ENCODE measurements around the gene ZNF175. TPM values are rescaled to one million over a fixed set of nuclear protein-coding genes. Genes with fewer than 3 reads are reported as not detected.

The ZNF175 gene
- total RNA-seq, 2 donors from 2014 or later: 6.6 to 15.6 TPM

GRCh38 chr19:51560339-51560738 is 10.7 kb upstream of the ZNF175 start:
- no peak for DNase-seq (ENCODE audit: low spot score)
- no peaks in the 10 kb centered on the region for H3K36me3 ChIP-seq
- H3K9me3 ChIP-seq: no peaks in the 10 kb centered on the region
- no peak overlapping the region for H3K4me3 ChIP-seq
- no peak for TF ChIP-seq CTCF (IDR thresholded peaks at IDR 0.05)
- ATAC-seq (ENCODE audit: insufficient number of reproducible peaks, low FRiP score, low read depth): no peak
- no peaks in the 10 kb centered on the region for H3K27me3 ChIP-seq (replicated peaks; ENCODE audit: insufficient read depth)
- no peak overlapping the region for H3K27ac ChIP-seq
- no peaks in the 10 kb centered on the region for H3K4me1 ChIP-seq (ENCODE audit: control insufficient read depth in 1 of 2, low read depth in 2 of 2)

- no peak for TF ChIP-seq CTCF (IDR thresholded peaks at IDR 0.05)
- no peak overlapping the region for H3K4me3 ChIP-seq
- H3K27me3 ChIP-seq (replicated peaks; ENCODE audit: insufficient read depth): no peaks in the 10 kb centered on the region
- no peak for ATAC-seq (ENCODE audit: insufficient number of reproducible peaks, low FRiP score, low read depth)
- DNase-seq (ENCODE audit: low spot score): no peak
- H3K9me3 ChIP-seq: no peaks in the 10 kb centered on the region
- H3K27ac ChIP-seq: no peak overlapping the region
- no peaks in the 10 kb centered on the region for H3K4me1 ChIP-seq (ENCODE audit: control insufficient read depth in 1 of 2, low read depth in 2 of 2)
- no peaks in the 10 kb centered on the region for H3K36me3 ChIP-seq
These were observed 6.3 kb upstream of the ZNF175 start for GRCh38 chr19:51564791-51565190.

- Histone ChIP-seq H3K27me3 (replicated peaks; ENCODE audit: insufficient read depth) (no peaks in the 10 kb centered on the region), H3K27ac (no peak overlapping the region), H3K36me3 (no peaks in the 10 kb centered on the region), H3K9me3 (no peaks in the 10 kb centered on the region), H3K4me3 (no peak overlapping the region), H3K4me1 (ENCODE audit: control insufficient read depth in 1 of 2, low read depth in 2 of 2) (no peaks in the 10 kb centered on the region)
- no peak for DNase-seq (ENCODE audit: low spot score)
- ATAC-seq (ENCODE audit: insufficient number of reproducible peaks, low FRiP score, low read depth): no peak
- no peak for TF ChIP-seq CTCF (IDR thresholded peaks at IDR 0.05)
These were observed 5.5 kb upstream of the ZNF175 start for GRCh38 chr19:51565583-51565982.

GRCh38 chr19:51566489-51567100 is 4.5 kb upstream of the ZNF175 start:
- no peak for ATAC-seq (ENCODE audit: insufficient number of reproducible peaks, low FRiP score, low read depth)

GRCh38 chr19:51567583-51567982 is 3.5 kb upstream of the ZNF175 start:
- Histone ChIP-seq H3K27ac (no peak overlapping the region), H3K4me3 (no peak overlapping the region), H3K9me3 (no peaks in the 10 kb centered on the region), H3K4me1 (ENCODE audit: control insufficient read depth in 1 of 2, low read depth in 2 of 2) (peaks cover 8 to 11% of the 10 kb centered on the region in 2 donors), H3K27me3 (replicated peaks; ENCODE audit: insufficient read depth) (no peaks in the 10 kb centered on the region), H3K36me3 (no peaks in the 10 kb centered on the region)
- no peak for ATAC-seq (ENCODE audit: insufficient number of reproducible peaks, low FRiP score, low read depth)
- no peak for TF ChIP-seq CTCF (IDR thresholded peaks at IDR 0.05)
- no peak for DNase-seq (ENCODE audit: low spot score)

More at GRCh38 chr19:51566489-51567100, 4.5 kb upstream of the ZNF175 start:
- no peaks in the 10 kb centered on the region for H3K27me3 ChIP-seq (replicated peaks; ENCODE audit: insufficient read depth)
- no peak overlapping the region for H3K4me3 ChIP-seq
- no peak overlapping the region for H3K27ac ChIP-seq
- H3K36me3 ChIP-seq: no peaks in the 10 kb centered on the region
- no peak for DNase-seq (ENCODE audit: low spot score)
- H3K4me1 ChIP-seq (ENCODE audit: control insufficient read depth in 1 of 2, low read depth in 2 of 2): peaks cover under 1 to 1% of the 10 kb centered on the region in 2 donors
- no peak for TF ChIP-seq CTCF (IDR thresholded peaks at IDR 0.05)
- no peaks in the 10 kb centered on the region for H3K9me3 ChIP-seq
